Thyroid gland (tissue), 4 donors: ENCODE measurements around the gene APBB2.

Experiments used
- CTCF ChIP-seq, 6 experiments: fragments of 200-600 bp in 3 of 6; fragments of 450-650 bp in 3 of 6; sonication (generic) in 3 of 6; IDR thresholded peaks; one replicate each; pipeline ENCODE4 v1.5.1; 2016 to 2019; ENCODE audit warnings: antibody characterized with exemption in 6 of 6, mild to moderate bottlenecking in 2 of 6, inconsistent platforms in 1 of 6, moderate library complexity in 1 of 6
- POLR2A ChIP-seq, 2 donors: fragments of 450-650 bp; IDR thresholded peaks; one replicate each; pipeline ENCODE4 v1.6.1; 2017; ENCODE audit warnings: antibody characterized with exemption in 2 of 2, mild to moderate bottlenecking in 2 of 2, moderate library complexity in 1 of 2

GRCh38 chr4:41012911-41013310, 201.4 kb downstream of the APBB2 start:
- no peak for TF ChIP-seq CTCF (IDR thresholded peaks at IDR 0.05)
- TF ChIP-seq POLR2A (IDR thresholded peaks at IDR 0.05): no peak
